B cell (primary cell): ENCODE data around the gene FRMD4A. TPM values are rescaled to one million over a fixed set of nuclear protein-coding genes. Genes with fewer than 3 reads are reported as not detected.

Experiments used
- ATAC-seq: fragments of 200-7000 bp; cut with Tn5 transposase; one replicate; pipeline ENCODE4 v1.10.0; 2021; ENCODE audit warnings: low read depth, mild to moderate bottlenecking, moderate number of reproducible peaks, moderate library complexity
- CTCF ChIA-PET: fragments of 350-600 bp; sonication (Branson Sonifier 250); formaldehyde crosslinking; loops from one replicate; lab custom pipeline; 2021; ENCODE audit warnings: antibody characterized with exemption, inconsistent platforms; lab: Charles Lee
- POLR2A ChIA-PET: fragments of 350-600 bp; sonication (Branson Sonifier 250); formaldehyde crosslinking; loops from one replicate; lab custom pipeline; 2021; ENCODE audit warnings: antibody characterized with exemption; lab: Charles Lee
- DNase-seq: peaks from one replicate; pipeline ENCODE4 v3.0.0; 2013
- H2AFZ ChIP-seq: 2 replicates; pipeline ENCODE4 v1.6.1; 2012; ENCODE audit warnings: mild to moderate bottlenecking, low read depth, low read length; ENCODE audit not compliant: insufficient read depth, poor library complexity, severe bottlenecking
- H3K27ac ChIP-seq, 2 donors: 1 replicate in 1 of 2; 2 replicates in 1 of 2; pipeline ENCODE4 v1.5.1; 2012 to 2013; ENCODE audit warnings: low read length in 2 of 2, mild to moderate bottlenecking in 2 of 2, moderate library complexity in 1 of 2
- H3K27me3 ChIP-seq, 4 experiments: fragments of 200-600 bp in 1 of 4; sonication (generic) in 1 of 4; replicated peaks in 1 of 4; 1 replicate in 2 of 4; 2 replicates in 2 of 4; pipeline versions ENCODE4 v1.6.1 to v1.7.0; 2013 to 2016; ENCODE audit warnings: low read length in 3 of 4, mild to moderate bottlenecking in 2 of 4, mixed read lengths in 1 of 4, moderate library complexity in 1 of 4; ENCODE audit not compliant: insufficient read depth in 4 of 4, control insufficient read depth in 3 of 4; ENCODE audit errors: control extremely low read depth in 1 of 4
- H3K36me3 ChIP-seq, 2 experiments: replicated peaks in 1 of 2; 1 replicate in 1 of 2; 2 replicates in 1 of 2; pipeline versions ENCODE4 v1.6.1 to v1.7.1; 2013; ENCODE audit warnings: low read length in 1 of 2; ENCODE audit not compliant: insufficient read depth in 2 of 2, control insufficient read depth in 1 of 2; ENCODE audit errors: control extremely low read depth in 1 of 2, extremely low read depth in 1 of 2
- H3K4me1 ChIP-seq, 2 donors: fragments of 200-600 bp in 1 of 2; sonication (generic) in 1 of 2; 1 replicate in 1 of 2; 2 replicates in 1 of 2; pipeline versions ENCODE4 v1.5.1 to v1.6.1; 2013 to 2017; ENCODE audit warnings: low read length in 2 of 2; ENCODE audit not compliant: control insufficient read depth in 2 of 2, insufficient read depth in 2 of 2
- H3K4me2 ChIP-seq: replicated peaks from 2 replicates; pipeline ENCODE3; 2012; ENCODE audit warnings: mild to moderate bottlenecking, low read depth, low read length; ENCODE audit not compliant: poor library complexity, severe bottlenecking
- H3K4me3 ChIP-seq, 5 experiments: fragments of 200-600 bp in 1 of 5; sonication (generic) in 1 of 5; 1 replicate in 3 of 5; 2 replicates in 2 of 5; pipeline versions ENCODE4 v1.5.1 to v1.7.0; 2011 to 2016; ENCODE audit warnings: low read length in 4 of 5, mild to moderate bottlenecking in 4 of 5, low read depth in 2 of 5, control low read depth in 1 of 5, moderate library complexity in 1 of 5; ENCODE audit not compliant: insufficient read depth in 1 of 5; ENCODE audit errors: control extremely low read depth in 1 of 5, extremely low read depth in 1 of 5
- H3K79me2 ChIP-seq: fragments of 200-600 bp; sonication (generic); one replicate; pipeline ENCODE4 v1.6.0; 2016; ENCODE audit warnings: low read length; ENCODE audit not compliant: control insufficient read depth, insufficient read depth
- H3K9ac ChIP-seq: fragments of 200-600 bp; sonication (generic); 2 replicates; pipeline ENCODE4 v1.6.1; 2017; ENCODE audit warnings: mild to moderate bottlenecking, low read length, moderate library complexity
- H3K9me3 ChIP-seq, 3 donors: one replicate each; pipeline versions ENCODE4 v1.6.1 to v1.7.1; 2013; ENCODE audit warnings: low read length in 2 of 3; ENCODE audit not compliant: control insufficient read depth in 2 of 3, insufficient read depth in 1 of 3; ENCODE audit errors: control extremely low read depth in 1 of 3
- H4K20me1 ChIP-seq: 2 replicates; pipeline ENCODE4 v1.6.0; 2012; ENCODE audit warnings: mild to moderate bottlenecking, low read length; ENCODE audit not compliant: insufficient read depth, control insufficient read depth, poor library complexity, severe bottlenecking
- H3K27ac Mint-ChIP-seq: one replicate; pipeline ENCODE4 v1.8.0; 2021; ENCODE audit warnings: mixed read lengths
- H3K27me3 Mint-ChIP-seq: one replicate; pipeline ENCODE4 v1.8.0; 2021; ENCODE audit warnings: mixed read lengths
- H3K4me1 Mint-ChIP-seq: one replicate; pipeline ENCODE4 v1.8.0; 2021; ENCODE audit warnings: mixed read lengths
- H3K4me3 Mint-ChIP-seq: one replicate; pipeline ENCODE4 v1.8.0; 2021; ENCODE audit warnings: mixed read lengths
- H3K9me3 Mint-ChIP-seq: one replicate; pipeline ENCODE4 v1.8.0; 2022; ENCODE audit warnings: mixed read lengths; ENCODE audit not compliant: insufficient read depth
- CTCF ChIP-seq: fragments of 200-600 bp; IDR thresholded peaks from one replicate; pipeline ENCODE4 v1.8.0; 2022; ENCODE audit warnings: antibody characterized with exemption, mild to moderate bottlenecking
- EZH2 ChIP-seq: IDR thresholded peaks from 2 replicates; pipeline ENCODE4 v1.6.1; 2012; ENCODE audit warnings: borderline replicate concordance, low read depth, mild to moderate bottlenecking, moderate library complexity, low read length; ENCODE audit not compliant: insufficient read depth, poor library complexity, severe bottlenecking
- WGBS: methylation state at CpG from one replicate; pipeline ENCODE4 v1.1.5; 2013; ENCODE audit warnings: missing lambda C conversion rate; ENCODE audit not compliant: insufficient coverage; 5-methylcytosine and 5-hydroxymethylcytosine counted together
- intact Hi-C: fragments of 100-400 bp; cut with micrococcal nuclease; formaldehyde crosslinking; loops from one replicate; pipeline ENCODE4 v1.10.0; 2022
- polyA plus RNA-seq: library from polyadenylated mRNA; depleted of rRNA; stranded (reverse); fragments of >200 nt; gene quantifications from 2 replicates; pipeline ENCODE4 v1.2.3, GENCODE V29; 2012
- total RNA-seq, 2 donors: library from RNA; stranded (reverse); fragments of 120-200 nt in 1 of 2; gene quantifications; 1 replicate in 1 of 2; 2 replicates in 1 of 2; pipeline versions ENCODE4 v1.2.3 to v1.2.4, GENCODE V29; 2013 to 2022

Gene FRMD4A
- total and polyA plus RNA-seq, 2 donors (not counting 1 experiment from before 2014, with no cell fraction given), result 0.76 to 3.4 TPM

DNA sequence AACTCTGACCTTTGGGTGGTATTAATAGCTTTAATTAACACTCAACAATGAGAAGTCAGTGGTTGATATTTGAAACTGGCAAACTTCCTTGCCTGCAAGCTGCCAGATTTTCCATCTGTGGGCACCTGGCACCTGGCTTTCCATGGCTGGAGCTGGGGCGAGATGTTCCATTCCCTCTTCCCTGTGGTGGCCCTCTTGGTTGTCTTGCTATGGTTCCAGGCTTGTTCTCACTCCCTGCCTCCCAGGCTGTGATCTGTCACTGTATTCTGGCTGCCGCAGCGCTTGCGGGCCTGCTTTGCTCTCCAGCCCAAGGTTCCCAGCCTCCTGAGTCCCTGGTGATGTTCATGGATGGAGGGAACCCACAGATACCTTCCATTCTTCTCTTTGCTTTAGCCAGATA, 201.0 kb downstream of the FRMD4A start:
- no peaks in the 10 kb centered on the region for H3K27me3 ChIP-seq
- no peak overlapping the region for H3K27ac Mint-ChIP-seq
- no peak overlapping the region for H3K27ac ChIP-seq
- H3K4me1 ChIP-seq, result peaks cover 5 to 7% of the 10 kb centered on the region in 2 donors
- H3K79me2 ChIP-seq, result no peaks in the 10 kb centered on the region
- no peak overlapping the region for H3K4me3 ChIP-seq
- peaks cover 11% of the 10 kb centered on the region for H3K4me1 Mint-ChIP-seq
- no peak overlapping the region for H2AFZ ChIP-seq
- DNase-seq (no peak), ATAC-seq (no peak)
- WGBS, result 71% methylated on average over 1 of the region's 4 CpGs
- H3K36me3 ChIP-seq, result no peaks in the 10 kb centered on the region
- H3K27me3 Mint-ChIP-seq, result peaks cover 24% of the 10 kb centered on the region
- ChIA-PET CTCF (no interaction called here), POLR2A (no interaction called here)
- intact Hi-C loops, result no loop called here
- no peaks in the 10 kb centered on the region for H3K9me3 Mint-ChIP-seq
- H3K9ac ChIP-seq, result no peak overlapping the region
- H4K20me1 ChIP-seq, result no peaks in the 10 kb centered on the region
- TF ChIP-seq EZH2 (no peak), CTCF (no peak)
- H3K4me3 Mint-ChIP-seq, result no peak overlapping the region
- no peaks in the 10 kb centered on the region for H3K9me3 ChIP-seq
- H3K4me2 ChIP-seq, result no peak overlapping the region

DNA sequence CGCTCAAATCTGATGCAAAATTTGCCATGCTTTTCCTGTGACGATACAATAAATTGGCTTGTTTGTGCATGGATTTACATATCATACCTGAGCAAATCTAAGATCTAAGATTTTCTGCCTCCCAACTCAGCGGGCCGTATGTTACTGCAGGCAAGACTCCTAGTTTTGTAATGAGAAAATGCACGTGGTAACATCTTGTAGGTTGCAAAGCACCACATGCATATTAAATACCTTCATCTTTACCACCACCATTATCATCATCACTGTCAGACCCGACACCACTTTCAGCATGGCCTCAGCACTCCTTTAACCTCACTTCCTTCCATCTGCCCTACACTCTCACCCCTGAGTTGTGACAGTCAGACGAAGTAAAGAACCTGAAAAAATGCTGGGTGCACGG, 202.2 kb downstream of the FRMD4A start:
- CTCF ChIA-PET, result no interaction called here
- TF ChIP-seq CTCF (no peak), EZH2 (no peak)

More for the DNA sequence above, 202.2 kb downstream of the FRMD4A start:
- Histone ChIP-seq H3K27me3 (no peaks in the 10 kb centered on the region), H3K27ac (no peak overlapping the region), H3K4me3 (no peak overlapping the region), H3K36me3 (no peaks in the 10 kb centered on the region), H3K9ac (peak overlapping the region; percentile 26), H3K4me1 (peaks cover 5 to 7% of the 10 kb centered on the region in 2 donors), H3K4me2 (peak overlapping the region; percentile 27), H4K20me1 (no peaks in the 10 kb centered on the region), H3K79me2 (no peaks in the 10 kb centered on the region), H2AFZ (no peak overlapping the region), H3K9me3 (no peaks in the 10 kb centered on the region)
- Mint-ChIP-seq H3K4me1 (peaks cover 11% of the 10 kb centered on the region), H3K4me3 (peak overlapping the region; percentile 67), H3K27ac (peak overlapping the region; percentile 17), H3K27me3 (peaks cover 15% of the 10 kb centered on the region), H3K9me3 (no peaks in the 10 kb centered on the region)
- POLR2A ChIA-PET, result no interaction called here
- ATAC-seq (no peak), DNase-seq (no peak)
- WGBS, result 71% methylated on average over 3 of the region's 8 CpGs
- intact Hi-C loops, result no loop called here
